ENCODE data around the gene OTULINL. TPM values are rescaled to one million over a fixed set of nuclear protein-coding genes. Genes with fewer than 3 reads are reported as not detected.

Gene OTULINL
- polyA plus RNA-seq, 3 donors from 2014 or later, result 36.6 to 77.8 (median 47.1) TPM

DNA sequence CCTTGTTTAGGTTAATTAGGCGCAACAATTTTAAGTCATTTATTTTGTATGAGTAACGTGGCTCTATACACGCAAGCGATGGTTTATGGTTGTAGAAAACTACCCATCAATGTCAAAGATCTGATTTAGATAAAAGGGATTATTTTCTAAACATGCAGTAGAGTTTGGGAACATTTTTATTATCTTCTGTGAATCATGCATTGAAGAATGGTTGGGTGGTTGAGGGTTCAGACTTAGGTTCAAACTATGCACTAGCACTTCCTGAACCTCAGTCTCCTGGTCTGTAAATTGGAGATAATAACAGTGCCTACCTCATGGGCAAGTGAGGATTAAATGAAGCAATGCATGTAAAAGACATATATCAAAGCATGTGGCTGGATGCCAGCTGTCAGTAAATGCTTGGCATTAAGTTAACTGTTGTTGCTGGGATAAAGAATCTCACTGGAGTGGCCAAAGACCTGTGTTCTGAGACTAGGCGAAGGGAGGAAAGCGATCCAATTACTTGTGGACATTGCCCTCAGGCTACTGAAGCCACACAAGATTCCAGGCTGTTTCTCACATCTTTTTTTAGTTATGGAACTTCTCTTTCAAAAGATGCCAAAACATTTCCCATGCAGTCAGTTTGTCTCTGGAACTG, 1.1 kb upstream of the OTULINL start:
- Mint-ChIP-seq H3K36me3 (peaks cover 0 to 3% (median 0%) of the 10 kb centered on the region in 3 donors), H3K27ac (peak overlapping the region; percentile 41 to 77 (median 70)), H3K27me3 (ENCODE audit: low read depth in 3 of 3) (peaks cover 2 to 16% (median 12%) of the 10 kb centered on the region in 3 donors), H3K4me1 (peaks cover 38 to 42% of the 10 kb centered on the region in 2 donors), H3K9me3 (no peaks in the 10 kb centered on the region), H3K4me3 (peak overlapping the region; percentile 68 to 87 (median 80))
- DNase-seq, result no peak

DNA sequence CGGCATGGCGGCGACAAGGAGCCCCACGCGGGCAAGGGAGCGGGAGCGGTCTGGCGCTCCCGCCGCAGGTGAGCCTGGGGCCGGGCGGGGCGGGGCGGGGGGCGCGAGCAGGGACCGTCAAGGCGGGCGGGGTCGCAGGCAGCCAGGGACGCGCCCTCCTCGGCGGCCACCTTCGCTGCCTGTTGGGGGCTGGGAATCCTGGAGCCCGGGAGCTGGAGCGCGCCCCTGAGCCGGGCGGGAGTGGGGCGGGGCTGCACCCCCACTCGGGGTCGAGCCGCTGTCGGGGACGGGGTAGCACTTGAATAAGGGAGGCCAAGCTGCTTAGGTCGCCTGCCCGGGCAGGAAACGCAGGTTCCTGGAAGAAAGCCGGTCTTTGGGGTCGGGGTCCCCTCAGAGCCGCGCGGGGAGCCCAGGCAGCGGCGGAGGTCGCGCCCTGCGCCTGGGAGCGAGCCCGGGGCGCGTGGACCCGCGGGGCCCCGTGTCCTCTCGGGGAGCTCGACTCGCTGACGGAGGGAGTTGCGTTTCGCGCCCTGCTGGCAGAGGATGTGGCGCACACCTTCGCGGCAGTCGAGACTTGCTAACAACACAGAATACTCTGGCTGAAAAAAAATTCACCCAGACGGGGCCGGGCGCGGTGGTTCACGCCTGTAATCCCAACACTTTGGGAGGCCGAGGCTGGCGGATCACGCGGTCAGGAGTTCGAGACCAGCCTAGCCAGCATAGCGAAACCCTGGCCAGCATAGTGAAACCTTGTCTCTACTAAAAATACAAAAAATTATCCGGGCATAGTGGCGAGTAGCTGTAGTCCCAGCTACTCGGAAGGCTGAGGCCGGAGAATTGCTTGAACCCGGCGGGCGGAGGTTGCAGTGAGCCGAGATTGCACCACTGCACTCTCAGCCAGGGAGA, 552 bp downstream of the OTULINL start:
- peaks cover 2 to 16% (median 12%) of the 10 kb centered on the region in 3 donors for H3K27me3 Mint-ChIP-seq (ENCODE audit: low read depth in 3 of 3)
- peak; percentile 89 to 92 (median 91) for DNase-seq
- peaks cover 0 to 6% (median 3%) of the 10 kb centered on the region in 3 donors for H3K36me3 Mint-ChIP-seq
- peak overlapping the region; percentile 84 to 89 (median 86) for H3K4me3 Mint-ChIP-seq
- H3K27ac Mint-ChIP-seq, result peak overlapping the region; percentile 86 to 94 (median 92)
- no peaks in the 10 kb centered on the region for H3K9me3 Mint-ChIP-seq
- H3K4me1 Mint-ChIP-seq, result peaks cover 49 to 59% of the 10 kb centered on the region in 2 donors

DNA sequence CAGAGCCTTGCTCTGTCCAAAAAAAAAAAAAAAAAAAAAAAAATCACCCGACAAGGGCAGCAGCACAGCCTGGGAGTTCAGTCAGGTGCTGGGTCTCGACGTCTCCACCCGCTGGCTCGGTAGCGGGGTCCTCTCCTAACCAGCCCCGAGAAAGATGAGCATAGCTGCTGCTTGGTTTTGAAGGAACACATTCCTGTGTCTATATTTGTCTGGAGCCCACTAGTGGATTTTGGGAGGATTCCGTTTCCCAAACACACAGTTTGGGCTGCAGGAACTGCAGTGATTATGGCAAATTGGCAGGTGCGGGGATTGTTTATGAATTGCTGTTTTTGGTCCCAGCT, 1.2 kb downstream of the OTULINL start:
- Mint-ChIP-seq H3K4me1 (peaks cover 54 to 65% of the 10 kb centered on the region in 2 donors), H3K4me3 (peak overlapping the region; percentile 84 to 89 (median 86)), H3K27ac (peak overlapping the region; percentile 86 to 94 (median 92)), H3K36me3 (peaks cover 0 to 8% (median 3%) of the 10 kb centered on the region in 3 donors), H3K27me3 (ENCODE audit: low read depth in 3 of 3) (peaks cover 2 to 16% (median 12%) of the 10 kb centered on the region in 3 donors), H3K9me3 (no peaks in the 10 kb centered on the region)
- DNase-seq, result no peak

DNA sequence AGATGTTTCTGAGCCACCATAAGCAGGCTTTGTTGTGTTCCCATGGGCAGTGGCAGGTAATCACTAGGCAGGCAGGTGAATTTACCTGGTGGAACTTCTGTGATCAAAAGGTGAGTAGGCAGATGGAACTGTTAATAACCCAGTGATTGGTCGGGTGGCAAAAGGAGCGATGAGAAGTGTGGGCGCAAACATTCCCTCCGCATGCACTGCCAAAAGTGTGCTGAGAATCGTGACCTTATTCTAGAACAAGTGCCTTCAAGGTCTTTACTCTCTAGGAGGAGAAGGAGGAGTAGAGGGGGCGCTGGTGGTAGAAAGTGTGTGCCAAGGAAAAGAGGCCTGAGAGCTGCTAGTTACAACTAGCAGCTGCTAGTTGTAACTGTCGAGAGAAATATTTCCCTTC, 3.3 kb downstream of the OTULINL start:
- peaks cover 2 to 11% (median 10%) of the 10 kb centered on the region in 3 donors for H3K27me3 Mint-ChIP-seq (ENCODE audit: low read depth in 3 of 3)
- H3K27ac Mint-ChIP-seq, result peak overlapping the region in 4 of 6 donors; percentile 9 to 70 (median 22)
- no peak overlapping the region for H3K4me3 Mint-ChIP-seq
- peaks cover 75 to 84% of the 10 kb centered on the region in 2 donors for H3K4me1 Mint-ChIP-seq
- DNase-seq, result no peak
- H3K9me3 Mint-ChIP-seq, result no peaks in the 10 kb centered on the region
- H3K36me3 Mint-ChIP-seq, result peaks cover 0 to 8% (median 3%) of the 10 kb centered on the region in 3 donors

DNA sequence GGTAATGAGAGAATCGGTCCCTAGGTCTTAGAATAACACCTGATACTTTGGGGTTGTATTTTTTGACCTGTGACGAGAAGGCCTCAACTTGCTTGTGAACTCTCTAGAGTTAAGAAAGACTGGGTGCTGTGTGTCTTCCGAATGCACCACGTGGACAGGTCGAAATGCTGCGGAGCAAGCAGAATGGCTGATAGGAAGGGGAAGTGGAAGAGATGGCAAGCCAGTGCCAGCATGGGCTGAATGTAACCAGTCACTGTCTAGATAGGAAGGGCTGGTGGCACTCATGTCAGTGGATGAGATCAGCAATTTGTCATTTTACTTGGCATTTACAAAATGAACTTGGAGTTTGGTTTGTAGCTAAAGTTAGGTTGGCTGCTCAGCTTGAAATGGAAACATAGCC, 5.6 kb downstream of the OTULINL start:
- DNase-seq, result no peak
- Mint-ChIP-seq H3K4me3 (no peak overlapping the region), H3K9me3 (no peaks in the 10 kb centered on the region), H3K27me3 (ENCODE audit: low read depth in 3 of 3) (peaks cover 2 to 11% (median 4%) of the 10 kb centered on the region in 3 donors), H3K36me3 (peaks cover 0 to 8% (median 3%) of the 10 kb centered on the region in 3 donors), H3K27ac (peak overlapping the region in 3 of 6 donors; percentile 17 to 69 (median 47)), H3K4me1 (peaks cover 90 to 99% of the 10 kb centered on the region in 2 donors)

DNA sequence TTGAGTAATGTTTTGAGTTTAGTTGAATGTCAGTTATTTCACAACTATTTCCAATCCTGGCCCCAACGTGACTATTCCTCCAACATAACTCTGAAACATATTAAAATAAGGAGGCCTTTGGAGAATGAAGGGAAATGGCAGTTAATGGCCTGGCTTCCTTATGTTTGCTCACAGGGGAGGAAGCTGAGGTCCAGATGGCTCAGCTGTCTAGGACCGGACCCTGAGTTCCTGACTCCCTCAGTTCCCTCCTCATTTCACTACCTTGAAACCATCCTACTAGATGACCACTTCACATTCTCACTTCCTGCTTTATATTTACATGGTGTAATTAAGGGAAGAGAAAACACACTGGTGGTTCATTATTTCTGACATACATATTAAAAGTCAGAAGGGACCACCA, 6.6 kb downstream of the OTULINL start:
- Mint-ChIP-seq H3K27ac (peak overlapping the region in 2 of 6 donors; percentile 10 to 37), H3K36me3 (peaks cover 0 to 8% (median 3%) of the 10 kb centered on the region in 3 donors), H3K27me3 (ENCODE audit: low read depth in 3 of 3) (peaks cover 0 to 4% (median 0%) of the 10 kb centered on the region in 3 donors), H3K4me1 (peaks cover 90 to 99% of the 10 kb centered on the region in 2 donors), H3K4me3 (no peak overlapping the region), H3K9me3 (no peaks in the 10 kb centered on the region)
- no peak for DNase-seq

DNA sequence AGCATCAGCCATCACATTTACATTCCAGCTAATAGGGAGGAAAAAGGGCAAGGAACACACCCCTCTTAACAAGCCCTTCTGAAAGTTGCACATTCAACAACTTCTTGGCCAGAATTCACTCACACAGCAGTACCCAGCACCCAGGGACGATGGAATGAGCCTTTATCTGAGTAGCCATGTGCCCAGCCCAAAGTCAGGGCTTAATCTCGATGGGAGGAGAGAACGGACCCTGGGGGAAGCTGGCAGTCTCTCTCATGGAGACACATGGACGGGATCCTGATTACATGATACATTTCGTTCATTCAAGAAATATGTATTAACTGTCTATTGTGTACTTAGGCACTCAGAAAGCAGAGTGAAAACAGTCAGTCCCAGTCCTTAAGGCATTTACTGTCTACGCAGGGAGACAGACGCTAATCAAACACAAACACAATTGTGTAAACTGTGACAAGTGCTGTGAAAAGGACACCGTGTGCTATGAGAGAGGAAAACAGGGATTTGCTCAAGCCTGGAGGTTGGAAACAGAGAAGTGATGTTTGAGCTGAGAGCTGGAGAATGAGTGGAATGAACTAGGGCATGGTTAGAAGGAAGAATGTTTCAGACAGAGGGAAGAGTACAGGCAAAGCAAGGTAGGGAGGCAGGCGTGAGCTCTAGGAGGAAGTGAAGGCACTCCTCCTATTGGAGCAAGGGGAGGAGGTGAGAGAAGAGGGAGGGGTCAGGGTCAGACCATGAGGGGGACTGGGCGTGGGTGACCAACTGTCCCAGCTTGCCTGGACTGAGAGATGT, 7.4 kb downstream of the OTULINL start:
- peaks cover 90 to 99% of the 10 kb centered on the region in 2 donors for H3K4me1 Mint-ChIP-seq
- peak overlapping the region in 4 of 6 donors; percentile 4 to 71 (median 12) for H3K27ac Mint-ChIP-seq
- peaks cover 0 to 8% (median 3%) of the 10 kb centered on the region in 3 donors for H3K36me3 Mint-ChIP-seq
- H3K9me3 Mint-ChIP-seq, result no peaks in the 10 kb centered on the region
- H3K4me3 Mint-ChIP-seq, result peak overlapping the region in 3 of 5 donors; percentile 17 to 35 (median 29)
- H3K27me3 Mint-ChIP-seq (ENCODE audit: low read depth in 3 of 3), result peaks cover 0 to 1% (median 0%) of the 10 kb centered on the region in 3 donors
- DNase-seq, result no peak

DNA sequence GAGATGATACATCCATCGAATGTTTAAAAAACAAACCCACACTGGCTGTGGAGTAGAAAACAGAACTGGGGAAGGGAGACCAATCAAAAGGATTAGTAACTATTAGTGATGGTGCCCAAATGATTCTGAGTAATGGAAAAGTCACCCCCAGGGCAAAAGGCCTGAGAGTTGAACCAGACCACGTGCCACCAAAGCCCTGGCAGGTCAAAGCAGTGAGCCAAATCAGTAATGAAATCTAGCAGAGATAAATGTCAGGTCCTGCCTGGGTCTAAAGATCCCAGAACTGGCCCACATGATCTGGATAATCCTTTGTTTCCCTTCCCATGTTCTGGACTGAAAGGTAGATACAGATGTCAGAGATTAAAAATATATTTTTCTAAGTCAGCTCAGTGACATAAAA, 9.4 kb downstream of the OTULINL start:
- Mint-ChIP-seq H3K4me1 (peaks cover 92 to 99% of the 10 kb centered on the region in 2 donors), H3K4me3 (peak overlapping the region in 3 of 5 donors; percentile 4 to 45 (median 14)), H3K27ac (peak overlapping the region; percentile 8 to 70 (median 39))

DNA sequence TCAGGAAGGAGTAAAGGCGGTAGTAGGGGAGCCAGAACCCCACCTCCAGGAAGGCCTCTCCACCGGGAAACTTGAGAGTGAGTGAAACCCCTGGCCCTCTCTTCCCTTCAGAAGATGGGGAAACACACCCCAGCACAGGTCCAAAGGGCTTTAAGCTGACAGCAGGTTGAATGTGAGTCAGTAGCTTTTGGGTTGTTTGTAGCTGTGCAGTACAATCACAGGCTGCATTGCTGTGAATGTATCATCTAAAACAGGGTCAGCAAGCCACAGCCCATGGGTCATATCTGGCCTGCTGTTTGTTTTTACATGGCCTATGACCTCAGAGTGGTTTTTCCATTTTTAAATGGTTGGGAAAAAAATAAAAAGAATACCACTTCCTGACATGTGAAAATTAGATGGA, 10.0 kb downstream of the OTULINL start:
- peaks cover 94 to 99% of the 10 kb centered on the region in 2 donors for H3K4me1 Mint-ChIP-seq
- peaks cover 0 to 6% (median 0%) of the 10 kb centered on the region in 3 donors for H3K36me3 Mint-ChIP-seq
- peak overlapping the region in 2 of 6 donors; percentile 91 to 98 for H3K27ac Mint-ChIP-seq
- H3K4me3 Mint-ChIP-seq, result no peak overlapping the region
- DNase-seq, result no peak
- peaks cover 5 to 8% (median 5%) of the 10 kb centered on the region in 3 donors for H3K27me3 Mint-ChIP-seq (ENCODE audit: low read depth in 3 of 3)
- H3K9me3 Mint-ChIP-seq, result no peaks in the 10 kb centered on the region

More for the DNA sequence above, 9.4 kb downstream of the OTULINL start:
- Mint-ChIP-seq H3K9me3 (no peaks in the 10 kb centered on the region), H3K36me3 (peaks cover 0 to 8% (median 0%) of the 10 kb centered on the region in 3 donors), H3K27me3 (ENCODE audit: low read depth in 3 of 3) (peaks cover 5 to 8% (median 5%) of the 10 kb centered on the region in 3 donors)
- DNase-seq, result no peak

DNA sequence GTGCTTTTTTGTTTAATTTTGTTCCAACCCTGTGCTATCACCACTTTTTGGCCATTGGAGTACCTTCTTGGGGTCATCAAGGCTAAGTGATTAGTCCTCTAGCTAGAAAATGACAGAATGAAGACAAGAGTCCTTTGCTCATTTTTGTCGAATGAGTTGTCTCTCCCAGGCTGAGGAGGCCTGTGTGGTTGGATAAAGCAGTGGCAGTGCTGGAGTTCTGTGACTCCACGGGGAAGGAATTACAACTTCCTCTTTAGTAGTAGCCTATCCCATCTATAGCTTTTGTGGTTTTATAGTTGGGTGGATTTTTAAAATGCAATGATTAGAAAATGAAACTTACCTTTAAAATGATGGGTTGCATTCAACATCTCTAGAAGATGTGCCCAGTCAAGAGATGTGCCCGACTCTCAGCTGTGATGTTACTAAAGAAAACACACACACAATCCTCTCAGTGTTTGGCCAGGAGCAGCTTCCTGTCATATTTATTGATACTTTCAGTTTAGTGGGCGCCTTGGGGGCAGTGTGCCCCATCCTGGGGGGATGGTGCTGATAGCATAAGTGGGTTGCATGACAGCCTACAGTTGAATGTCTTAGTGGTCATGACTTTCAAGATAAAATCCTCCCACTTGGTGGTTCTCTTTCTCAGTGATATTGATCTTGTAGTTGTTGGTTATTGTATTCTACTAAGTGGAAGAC, 11.9 kb downstream of the OTULINL start:
- H3K4me1 Mint-ChIP-seq, result peaks cover 98 to 99% of the 10 kb centered on the region in 2 donors
- DNase-seq, result peak; percentile 53 to 66 (median 55)
- no peaks in the 10 kb centered on the region for H3K9me3 Mint-ChIP-seq
- H3K27ac Mint-ChIP-seq, result peak overlapping the region; percentile 91 to 98 (median 94)
- no peaks in the 10 kb centered on the region for H3K36me3 Mint-ChIP-seq
- H3K4me3 Mint-ChIP-seq, result peak overlapping the region; percentile 71 to 88 (median 84)
- peaks cover 5 to 10% (median 5%) of the 10 kb centered on the region in 3 donors for H3K27me3 Mint-ChIP-seq (ENCODE audit: low read depth in 3 of 3)

DNA sequence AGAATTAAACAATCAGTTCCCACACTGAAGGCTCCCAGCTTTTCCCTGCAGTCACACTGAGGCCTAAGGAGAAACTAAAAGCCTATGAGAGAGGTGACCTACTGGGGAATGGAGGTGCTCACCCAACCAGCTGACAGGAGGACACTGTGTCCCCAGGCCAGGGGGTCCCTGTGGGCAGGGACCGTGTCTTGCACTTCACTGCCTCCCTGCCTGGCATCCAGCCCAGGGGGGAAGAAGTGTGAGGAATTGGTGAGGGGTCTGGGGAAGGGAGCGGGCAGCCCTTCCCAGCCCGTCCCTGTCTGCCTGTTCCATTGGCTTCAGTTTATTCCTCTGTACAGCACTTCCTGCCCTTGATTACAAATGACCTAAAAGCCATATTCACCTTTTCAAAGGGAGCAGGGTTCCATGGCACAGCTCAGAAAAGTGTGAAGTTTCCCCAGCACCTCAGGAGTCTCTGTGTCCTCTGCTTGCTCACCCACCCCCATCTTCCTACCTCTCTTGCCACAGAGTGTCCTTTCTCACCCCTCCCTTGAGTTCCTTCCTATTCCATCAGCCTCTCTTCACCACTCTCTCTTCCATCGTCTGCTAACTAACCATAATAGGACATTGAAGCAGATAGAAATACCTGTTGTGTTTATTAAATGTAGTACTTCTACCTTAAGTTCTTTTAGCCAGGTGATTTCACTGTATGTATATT, 12.9 kb downstream of the OTULINL start:
- Mint-ChIP-seq H3K4me3 (peak overlapping the region; percentile 71 to 88 (median 84)), H3K27me3 (ENCODE audit: low read depth in 3 of 3) (peaks cover 5 to 10% (median 5%) of the 10 kb centered on the region in 3 donors), H3K36me3 (no peaks in the 10 kb centered on the region), H3K9me3 (no peaks in the 10 kb centered on the region), H3K27ac (peak overlapping the region; percentile 91 to 98 (median 94)), H3K4me1 (peaks cover 89 to 91% of the 10 kb centered on the region in 2 donors)
- DNase-seq, result peak; percentile 23 to 30 (median 30)

DNA sequence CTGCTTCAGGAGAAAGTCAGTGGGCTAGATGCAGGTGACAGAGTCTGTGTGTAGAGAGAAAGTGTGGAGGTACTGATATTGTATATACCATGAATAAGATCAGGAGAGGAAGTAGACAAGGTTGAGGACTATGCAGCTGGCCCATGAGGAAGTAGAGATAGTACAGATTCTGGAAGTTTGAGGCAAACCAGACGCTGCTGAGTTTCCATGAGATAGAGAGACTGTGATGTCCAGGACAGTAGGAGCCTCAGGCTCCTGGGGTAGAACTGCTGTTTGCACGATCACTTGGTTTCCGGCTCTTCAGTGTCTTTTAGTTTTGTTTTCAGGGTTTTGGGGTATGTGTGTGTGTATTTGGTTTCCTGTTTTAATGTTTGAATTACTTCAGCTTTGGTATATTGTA, 13.6 kb downstream of the OTULINL start:
- DNase-seq, result peak; percentile 66 to 70 (median 70)
- Mint-ChIP-seq H3K27ac (peak overlapping the region; percentile 91 to 98 (median 94)), H3K4me3 (peak overlapping the region; percentile 71 to 88 (median 84)), H3K36me3 (no peaks in the 10 kb centered on the region), H3K4me1 (peaks cover 89 to 92% of the 10 kb centered on the region in 2 donors), H3K9me3 (no peaks in the 10 kb centered on the region), H3K27me3 (ENCODE audit: low read depth in 3 of 3) (peaks cover 5 to 10% (median 5%) of the 10 kb centered on the region in 3 donors)

Measured in immature natural killer cell (primary cell).